MCF 10A (cell line): ENCODE data around the gene ZKSCAN1. TPM values are rescaled to one million over a fixed set of nuclear protein-coding genes. Genes with fewer than 3 reads are reported as not detected.

Experiments
- BruUV-seq: library from RNA; stranded (reverse); fragments of 400-500 nt; replicated peaks from 2 replicates; lab custom pipeline; 2021; lab: Mats Ljungman, UMichigan
- CTCF ChIA-PET: fragments of 300-600 bp; sonication (Branson Sonifier 250); formaldehyde crosslinking; extraction: SDS; loops from one replicate; lab custom pipeline; 2021; ENCODE audit warnings: antibody characterized with exemption, inconsistent platforms; lab: Yijun Ruan, JAX
- POLR2A ChIA-PET: fragments of 300-600, 350-650 bp; sonication (Branson Sonifier 250); formaldehyde crosslinking; extraction: SDS; loops from one replicate; lab custom pipeline; 2020; ENCODE audit warnings: antibody characterized with exemption, inconsistent platforms; lab: Yijun Ruan, JAX
- DNase-seq: peaks from one replicate; pipeline ENCODE4 v3.0.0-alpha.2; 2018; ENCODE audit not compliant: unreplicated experiment
- H3K27ac Mint-ChIP-seq: one replicate; pipeline ENCODE4 v1.8.0; 2022; ENCODE audit warnings: mild to moderate bottlenecking, low read depth, mixed read lengths; ENCODE audit not compliant: unreplicated experiment
- H3K27me3 Mint-ChIP-seq: one replicate; pipeline ENCODE4 v1.8.0; 2022; ENCODE audit warnings: mixed read lengths; ENCODE audit not compliant: insufficient read depth, unreplicated experiment
- H3K36me3 Mint-ChIP-seq: one replicate; pipeline ENCODE4 v1.8.0; 2022; ENCODE audit warnings: mild to moderate bottlenecking, moderate library complexity, mixed read lengths; ENCODE audit not compliant: insufficient read depth, unreplicated experiment
- H3K4me1 Mint-ChIP-seq: one replicate; pipeline ENCODE4 v1.8.0; 2022; ENCODE audit warnings: mixed read lengths; ENCODE audit not compliant: insufficient read depth, unreplicated experiment
- H3K4me3 Mint-ChIP-seq: one replicate; pipeline ENCODE4 v1.8.0; 2022; ENCODE audit warnings: mild to moderate bottlenecking, moderate library complexity, mixed read lengths; ENCODE audit not compliant: unreplicated experiment
- H3K9me3 Mint-ChIP-seq: one replicate; pipeline ENCODE4 v1.8.0; 2022; ENCODE audit warnings: mixed read lengths; ENCODE audit not compliant: unreplicated experiment
- intact Hi-C: fragments of 100-400 bp; cut with micrococcal nuclease; formaldehyde crosslinking; loops from 2 replicates; pipeline ENCODE4 v1.14.1; 2022
- total RNA-seq: library from RNA; stranded (reverse); gene quantifications from 2 replicates; pipeline ENCODE4 v1.2.3, GENCODE V29; 2022
- TF ChIP-seq, protein P1 (sequence below): fragments of 200-600 bp; IDR thresholded peaks from one replicate; pipeline ENCODE4 v1.8.0; 2022; ENCODE audit warnings: antibody characterized with exemption, mild to moderate bottlenecking; ENCODE audit not compliant: unreplicated experiment

Gene ZKSCAN1
- total RNA-seq, 1 experiment from 2014 or later, result 80.2 TPM

DNA sequence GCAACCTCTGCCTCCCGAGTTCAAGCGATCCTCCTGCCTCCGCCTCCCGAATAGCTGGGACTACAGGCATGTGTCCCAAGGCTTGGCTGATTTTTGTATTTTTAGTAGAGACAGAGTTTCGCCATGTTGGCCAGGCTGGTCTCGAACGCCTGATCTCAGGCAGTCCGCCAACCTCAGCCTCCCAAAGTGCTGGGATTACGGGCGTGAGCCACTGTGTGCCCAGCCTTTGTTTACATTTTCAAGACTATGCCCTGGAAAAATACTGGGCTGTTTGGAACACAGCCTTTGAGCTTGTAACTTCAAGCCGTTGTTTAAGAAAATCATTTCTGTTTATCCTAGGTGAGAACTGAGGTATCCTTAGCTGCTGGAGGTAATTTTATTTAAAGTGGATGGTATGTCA, 1.9 kb downstream of the ZKSCAN1 start:
- H3K4me1 Mint-ChIP-seq, result peaks cover 14% of the 10 kb centered on the region
- BruUV-seq, result no TSS peak
- H3K27ac Mint-ChIP-seq, result no peak overlapping the region
- no peak for DNase-seq
- no peaks in the 10 kb centered on the region for H3K27me3 Mint-ChIP-seq
- H3K9me3 Mint-ChIP-seq, result no peaks in the 10 kb centered on the region
- ChIA-PET CTCF (interaction anchor here (0.6 to 1.2 kb wide), 5 partner anchors 23 to 103 kb away, joined by 3 to 7 read pairs (median 3); partner anchors contain the start of gene ZSCAN21), POLR2A (interaction anchor here (0.7 to 2.7 kb wide), 18 partner anchors 9 to 544 kb away, joined by 3 to 23 read pairs (median 4); partner anchors contain the start of genes AP4M1, GPC2, MCM7 and STAG3)
- H3K4me3 Mint-ChIP-seq, result peak overlapping the region; percentile 80
- intact Hi-C loops, result no loop called here
- peaks cover 23% of the 10 kb centered on the region for H3K36me3 Mint-ChIP-seq
- TF ChIP-seq, protein P1, sequence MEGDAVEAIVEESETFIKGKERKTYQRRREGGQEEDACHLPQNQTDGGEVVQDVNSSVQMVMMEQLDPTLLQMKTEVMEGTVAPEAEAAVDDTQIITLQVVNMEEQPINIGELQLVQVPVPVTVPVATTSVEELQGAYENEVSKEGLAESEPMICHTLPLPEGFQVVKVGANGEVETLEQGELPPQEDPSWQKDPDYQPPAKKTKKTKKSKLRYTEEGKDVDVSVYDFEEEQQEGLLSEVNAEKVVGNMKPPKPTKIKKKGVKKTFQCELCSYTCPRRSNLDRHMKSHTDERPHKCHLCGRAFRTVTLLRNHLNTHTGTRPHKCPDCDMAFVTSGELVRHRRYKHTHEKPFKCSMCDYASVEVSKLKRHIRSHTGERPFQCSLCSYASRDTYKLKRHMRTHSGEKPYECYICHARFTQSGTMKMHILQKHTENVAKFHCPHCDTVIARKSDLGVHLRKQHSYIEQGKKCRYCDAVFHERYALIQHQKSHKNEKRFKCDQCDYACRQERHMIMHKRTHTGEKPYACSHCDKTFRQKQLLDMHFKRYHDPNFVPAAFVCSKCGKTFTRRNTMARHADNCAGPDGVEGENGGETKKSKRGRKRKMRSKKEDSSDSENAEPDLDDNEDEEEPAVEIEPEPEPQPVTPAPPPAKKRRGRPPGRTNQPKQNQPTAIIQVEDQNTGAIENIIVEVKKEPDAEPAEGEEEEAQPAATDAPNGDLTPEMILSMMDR, result no peak

GRCh38 chr7:100017875-100018274, 2.5 kb downstream of the ZKSCAN1 start:
- H3K4me3 Mint-ChIP-seq, result no peak overlapping the region
- no peaks in the 10 kb centered on the region for H3K9me3 Mint-ChIP-seq
- TF ChIP-seq, protein P1, result no peak
- no peaks in the 10 kb centered on the region for H3K27me3 Mint-ChIP-seq
- H3K4me1 Mint-ChIP-seq, result peaks cover 20% of the 10 kb centered on the region
- H3K36me3 Mint-ChIP-seq, result peaks cover 29% of the 10 kb centered on the region
- intact Hi-C loops, result no loop called here
- BruUV-seq, result no TSS peak
- no peak for DNase-seq
- peak overlapping the region; percentile 9 for H3K27ac Mint-ChIP-seq
- CTCF ChIA-PET, result interaction anchor here (0.7 to 1.2 kb wide), 3 partner anchors 24 to 101 kb away, joined by 3 to 7 read pairs (median 3); partner anchors contain the start of gene ZSCAN21
- POLR2A ChIA-PET, result interaction anchor here (0.7 to 2.7 kb wide), 13 partner anchors 9 to 545 kb away, joined by 3 to 13 read pairs (median 4); partner anchors contain the start of genes AP4M1, GPC2, MCM7 and STAG3

DNA sequence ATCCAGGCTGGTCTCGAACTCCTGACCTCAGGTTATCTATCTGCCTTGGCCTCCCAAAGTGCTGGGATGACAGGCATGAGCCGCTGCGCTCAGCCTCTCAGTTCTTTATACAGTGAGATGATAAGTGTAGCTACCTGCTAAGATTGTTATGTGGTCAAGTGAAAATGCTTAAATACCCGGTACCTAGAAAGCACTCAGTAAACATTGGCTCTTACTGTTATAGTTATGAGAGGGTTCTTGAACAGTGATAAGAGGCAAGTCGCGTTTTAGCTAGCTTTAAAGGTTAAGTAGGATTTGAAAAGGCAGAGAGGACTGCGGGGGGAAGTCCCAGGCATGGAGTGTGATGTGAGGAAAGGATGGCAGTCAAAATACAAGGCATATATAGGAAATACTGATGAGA, 4.5 kb downstream of the ZKSCAN1 start:
- H3K27ac Mint-ChIP-seq, result no peak overlapping the region
- H3K36me3 Mint-ChIP-seq, result peaks cover 50% of the 10 kb centered on the region
- TF ChIP-seq, protein P1, result no peak
- ChIA-PET CTCF (interaction anchor here (0.5 to 1.4 kb wide), 5 partner anchors 24 to 102 kb away, joined by 3 to 4 read pairs (median 4); no protein-coding TSS in a partner anchor), POLR2A (interaction anchor here (0.6 to 1.6 kb wide), 4 partner anchors 15 to 69 kb away, joined by 3 to 5 read pairs (median 4); partner anchors contain the start of gene COPS6)
- intact Hi-C loops, result no loop called here
- DNase-seq, result no peak
- BruUV-seq, result no TSS peak
- no peaks in the 10 kb centered on the region for H3K9me3 Mint-ChIP-seq
- no peaks in the 10 kb centered on the region for H3K27me3 Mint-ChIP-seq
- peaks cover 27% of the 10 kb centered on the region for H3K4me1 Mint-ChIP-seq
- no peak overlapping the region for H3K4me3 Mint-ChIP-seq

GRCh38 chr7:100021297-100021696, 5.9 kb downstream of the ZKSCAN1 start:
- H3K36me3 Mint-ChIP-seq, result peaks cover 63% of the 10 kb centered on the region
- H3K27me3 Mint-ChIP-seq, result no peaks in the 10 kb centered on the region
- no peak for DNase-seq
- BruUV-seq, result no TSS peak
- TF ChIP-seq, protein P1, result no peak
- no peak overlapping the region for H3K4me3 Mint-ChIP-seq
- H3K4me1 Mint-ChIP-seq, result peaks cover 31% of the 10 kb centered on the region
- intact Hi-C loops, result no loop called here
- H3K9me3 Mint-ChIP-seq, result no peaks in the 10 kb centered on the region
- ChIA-PET POLR2A (interaction anchor here (0.5 to 2.1 kb wide), 9 partner anchors 9 to 405 kb away, joined by 3 to 16 read pairs (median 5); partner anchors contain the start of gene ZSCAN21), CTCF (interaction anchor here (0.5 to 1.5 kb wide), 5 partner anchors 11 to 554 kb away, joined by 3 to 5 read pairs (median 4); no protein-coding TSS in a partner anchor)
- H3K27ac Mint-ChIP-seq, result no peak overlapping the region
